Stomach (tissue), 4 donors: ENCODE results near the gene CCNYL1.
"Not testable (repeated sequence)": the region's sequence is repeated elsewhere in the genome, so short reads cannot be mapped to it uniquely, and the experiment has no call there.

Source experiments
- CTCF ChIP-seq, 7 experiments: fragments of 450-650 bp in 4 of 7; fragments of 200-600 bp in 3 of 7; sonication (generic) in 3 of 7; IDR thresholded peaks; one replicate each; pipeline ENCODE4 v1.5.1; 2016 to 2019; ENCODE audit warnings: antibody characterized with exemption in 7 of 7, control low read depth in 2 of 7, mild to moderate bottlenecking in 1 of 7
- EP300 ChIP-seq: sonication (generic); formaldehyde crosslinking; IDR thresholded peaks from one replicate; pipeline ENCODE4 v1.6.1; 2017; ENCODE audit warnings: antibody characterized with exemption
- POLR2AphosphoS5 ChIP-seq, 3 donors: sonication (generic); formaldehyde crosslinking; IDR thresholded peaks; one replicate each; pipeline ENCODE4 v1.6.1; 2016; ENCODE audit warnings: antibody characterized with exemption in 3 of 3

GRCh38 chr2:207690845-207691461 is 20.5 kb upstream of the CCNYL1 start:
- not testable (repeated sequence) for TF ChIP-seq CTCF (IDR thresholded peaks at IDR 0.05); POLR2AphosphoS5 (IDR thresholded peaks at IDR 0.05); EP300
